Stimulated activated CD4-positive, alpha-beta T cell treated with anti-CD3 and anti-CD28 coated beads, Interleukin-1b, Interleukin-23, amount 100 ng/mL, for 24 hours (primary cell): ENCODE results near the gene SDK1.
"Not testable (repeated sequence)": the region's sequence is repeated elsewhere in the genome, so short reads cannot be mapped to it uniquely, and the experiment has no call there.

Source experiments
- DNase-seq, 4 experiments: peaks; one replicate each; pipeline ENCODE4 v3.0.0-alpha.2; 2020; ENCODE audit warnings: low read depth in 4 of 4, low spot score in 1 of 4

The SDK1 gene

DNA sequence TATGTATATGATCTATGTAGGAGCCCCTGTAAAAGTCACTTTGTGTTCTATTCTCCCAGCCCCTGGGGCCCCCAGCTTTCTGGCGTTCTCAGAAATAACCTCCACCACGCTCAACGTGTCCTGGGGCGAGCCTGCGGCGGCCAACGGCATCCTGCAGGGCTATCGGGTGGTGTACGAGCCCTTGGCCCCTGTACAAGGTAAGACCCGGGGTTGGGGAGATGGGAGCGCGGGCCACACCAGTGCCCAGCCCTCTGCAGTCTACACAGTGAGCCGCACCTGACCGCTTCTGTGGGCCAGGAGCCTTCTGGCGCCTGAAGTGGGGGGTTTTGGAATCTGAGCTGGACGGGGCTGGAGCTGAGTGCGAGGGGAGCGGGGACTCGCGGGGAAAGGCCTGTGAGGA is 908.9 kb downstream of the SDK1 start:
- DNase-seq, result no peak

GRCh38 chr7:4210821-4211220 is 909.8 kb downstream of the SDK1 start:
- DNase-seq, result no peak

DNA sequence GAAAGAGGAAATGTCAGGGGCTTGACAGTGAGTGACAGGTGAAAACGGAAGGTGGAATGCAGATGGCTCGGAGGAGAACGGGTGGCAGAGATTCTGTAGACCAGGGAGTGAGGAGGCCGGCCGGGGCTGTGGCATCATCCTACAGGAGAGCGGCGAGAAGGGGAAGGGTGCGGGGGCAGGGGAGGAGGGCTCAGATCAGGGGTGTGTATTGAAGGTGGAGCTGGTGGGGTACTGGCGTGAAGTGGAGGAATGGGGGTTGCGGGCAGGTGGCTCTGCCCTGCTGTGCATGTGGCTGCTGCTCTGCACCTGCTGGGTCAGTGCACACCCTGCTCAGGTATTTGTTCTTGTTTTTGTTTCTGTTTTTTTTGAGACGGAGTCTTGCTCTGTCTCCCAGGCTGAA is 910.2 kb downstream of the SDK1 start:
- no peak for DNase-seq

DNA sequence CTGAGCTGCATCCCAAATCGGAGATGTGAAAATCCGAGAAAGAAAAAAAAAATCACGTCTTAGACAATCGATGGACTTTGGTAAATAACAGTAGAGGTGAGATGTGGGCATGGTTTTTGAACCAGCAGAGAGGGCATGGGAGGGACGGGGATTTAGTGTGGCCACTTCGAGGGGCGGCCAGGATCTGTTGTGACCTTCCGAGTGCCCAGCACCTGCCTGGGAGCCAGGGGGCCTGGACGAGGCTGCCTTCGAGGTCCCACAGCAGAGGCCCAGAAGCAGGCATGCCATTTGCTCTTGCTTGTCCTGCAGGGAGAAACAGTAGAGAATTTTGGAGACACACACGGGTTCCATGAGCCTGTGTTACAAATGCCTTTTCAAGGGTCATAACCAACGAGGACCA is 911.3 kb downstream of the SDK1 start:
- no peak for DNase-seq

- DNase-seq, result no peak
Observed at GRCh38 chr7:4214291-4215155, 913.5 kb downstream of the SDK1 start.

DNA sequence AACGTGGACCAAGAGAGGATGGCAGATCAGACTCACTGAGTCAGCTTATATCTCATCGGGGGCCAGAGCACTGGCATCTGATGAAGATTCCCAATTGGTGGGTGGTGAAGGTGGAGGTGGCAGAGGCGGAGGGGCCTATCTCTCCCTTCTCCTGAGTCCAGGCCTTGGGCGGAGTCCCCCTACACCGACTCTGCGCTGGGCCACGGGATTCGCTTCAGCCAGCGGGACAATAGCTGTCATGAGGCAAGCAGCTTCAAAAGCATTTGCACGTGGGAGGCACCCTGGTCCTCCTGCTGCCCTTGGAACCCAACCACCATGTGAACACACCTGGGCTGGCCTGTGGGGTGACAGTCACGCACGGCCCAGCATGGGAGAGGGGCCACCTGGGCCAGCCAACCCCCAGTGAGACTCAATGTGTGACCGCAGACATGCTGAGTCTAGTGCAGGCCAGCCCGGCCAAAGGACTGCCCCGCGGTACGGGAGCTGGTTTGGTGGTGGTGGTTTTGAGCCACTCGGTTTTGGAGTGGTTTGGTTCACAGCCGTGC is 914.2 kb downstream of the SDK1 start:
- DNase-seq, result no peak

GRCh38 chr7:4216016-4216415 is 915.0 kb downstream of the SDK1 start:
- no peak for DNase-seq

GRCh38 chr7:4217126-4217660 is 916.1 kb downstream of the SDK1 start:
- not testable (repeated sequence) for DNase-seq

GRCh38 chr7:4218481-4218880 is 917.4 kb downstream of the SDK1 start:
- no peak for DNase-seq

GRCh38 chr7:4220011-4220410 is 919.0 kb downstream of the SDK1 start:
- DNase-seq, result no peak

- no peak for DNase-seq
Observed at GRCh38 chr7:4221043-4221442, 920.0 kb downstream of the SDK1 start.

GRCh38 chr7:4222676-4223075 is 921.6 kb downstream of the SDK1 start:
- no peak for DNase-seq

DNA sequence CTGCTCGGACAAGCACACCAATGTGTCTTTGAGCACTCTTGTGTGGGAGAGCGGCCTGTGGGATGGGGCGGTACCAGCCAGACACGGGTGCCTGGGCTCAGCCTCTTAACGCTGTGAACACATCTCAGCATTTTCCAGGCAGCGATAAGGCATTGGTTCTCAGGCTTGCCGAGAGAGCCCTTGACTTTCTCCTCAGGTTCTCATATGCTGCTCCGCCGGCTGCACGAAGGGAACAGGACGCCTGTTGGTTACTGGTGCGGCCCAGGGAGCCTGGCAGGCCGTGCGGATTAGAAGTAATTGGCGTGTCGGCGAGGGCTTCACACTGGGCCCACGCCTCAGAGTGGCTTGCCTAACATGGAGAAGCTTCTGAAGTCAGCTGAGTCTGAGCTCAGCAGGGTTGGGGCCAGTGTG is 924.3 kb downstream of the SDK1 start:
- no peak for DNase-seq

DNA sequence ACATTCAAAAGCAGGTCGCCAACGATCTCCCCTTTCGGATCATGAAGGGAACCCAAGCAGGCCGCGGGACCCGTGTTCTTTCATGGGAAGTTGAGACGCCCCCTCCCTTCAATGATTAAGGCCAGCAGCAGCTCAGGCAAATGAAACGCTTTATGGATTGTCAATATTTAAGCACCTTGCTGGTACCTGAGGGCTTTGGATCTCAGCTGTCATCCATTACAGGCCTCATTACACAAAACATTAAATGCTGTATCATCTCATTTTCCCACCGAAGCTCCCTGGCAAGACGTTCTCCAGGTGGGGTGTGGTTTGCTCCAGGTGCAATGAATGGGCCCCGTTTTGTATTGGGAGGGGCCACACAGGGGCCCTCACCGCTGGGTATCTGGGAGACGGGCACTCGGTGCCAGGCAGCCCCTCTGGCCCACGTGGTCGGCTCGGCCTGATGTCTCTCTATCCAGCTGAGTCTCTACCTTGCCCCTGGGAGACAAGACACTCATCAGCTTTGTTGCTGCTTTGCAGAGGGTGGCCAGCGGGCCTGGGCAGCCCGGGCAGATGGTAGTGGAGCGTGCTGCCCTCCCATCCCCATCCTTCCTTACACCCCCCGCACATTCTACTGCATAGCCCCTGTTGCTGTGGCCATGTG is 925.0 kb downstream of the SDK1 start:
- DNase-seq, result no peak

GRCh38 chr7:4226524-4226882 is 925.5 kb downstream of the SDK1 start:
- no peak for DNase-seq

GRCh38 chr7:4227105-4228010 is 926.3 kb downstream of the SDK1 start:
- no peak for DNase-seq

GRCh38 chr7:4230352-4230751 is 929.3 kb downstream of the SDK1 start:
- no peak for DNase-seq

GRCh38 chr7:4233146-4233545 is 932.1 kb downstream of the SDK1 start:
- DNase-seq, result no peak

DNA sequence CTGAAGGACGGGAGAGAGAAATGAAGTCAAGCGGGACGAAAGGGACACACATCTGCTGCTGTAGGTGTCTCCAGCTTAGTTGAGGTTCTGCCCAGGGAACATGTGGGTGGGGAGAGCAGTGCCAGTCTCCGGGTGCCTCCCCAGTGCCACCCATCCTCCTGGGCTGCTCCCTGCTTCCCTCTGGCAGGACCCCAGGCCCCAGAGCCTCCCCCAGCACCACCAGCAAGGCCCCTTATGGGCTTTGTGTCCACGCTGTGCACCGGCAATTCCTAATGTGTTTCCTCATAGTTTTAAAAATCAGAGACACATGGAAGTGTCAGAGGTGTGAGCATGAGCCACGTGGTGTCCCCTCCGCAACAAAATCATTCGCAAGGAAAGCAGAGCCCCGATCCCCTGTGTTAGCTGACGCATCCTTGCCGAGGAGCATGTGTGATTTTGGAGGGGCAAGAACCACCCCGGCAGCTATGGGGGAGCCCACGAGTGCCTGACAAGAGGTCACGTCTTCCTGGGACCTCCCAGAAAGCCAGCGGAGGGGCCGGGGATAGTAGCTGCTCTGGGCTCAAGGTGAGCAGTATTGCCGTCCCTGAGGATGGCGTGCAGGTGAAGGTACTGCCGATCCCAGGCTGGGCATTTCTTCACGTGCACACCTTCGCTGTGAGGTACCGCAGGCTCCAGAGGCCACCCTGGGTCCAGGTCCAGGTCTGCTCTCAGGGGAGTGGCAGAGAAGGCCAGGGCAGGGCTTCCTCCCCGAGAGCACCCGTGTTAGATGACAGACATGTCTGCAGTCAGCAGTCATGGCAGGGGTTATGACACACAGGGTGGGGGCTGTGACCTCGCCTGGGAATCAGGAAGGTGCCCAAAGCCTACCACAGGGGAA is 932.8 kb downstream of the SDK1 start:
- DNase-seq, result no peak

- DNase-seq, result no peak
Observed at GRCh38 chr7:4234498-4234855, 933.4 kb downstream of the SDK1 start.
